Loucy (cell line): ENCODE results near the gene AGO3.
A peak's percentile ranks its signal among the peaks of the same experiment; 100 is the strongest.

Experiments used
- H2AFZ ChIP-seq: fragments of 200-600 bp; sonication (generic); 2 replicates; pipeline ENCODE4 v1.6.0; 2016; ENCODE audit warnings: antibody characterized with exemption, mild to moderate bottlenecking, low read length, moderate library complexity
- H3F3A ChIP-seq: fragments of 200-600 bp; 2 replicates; pipeline ENCODE4 v1.6.0; 2016; ENCODE audit warnings: antibody characterized with exemption, low read depth, mild to moderate bottlenecking
- H3K27me3 ChIP-seq: fragments of 200-600 bp; sonication (generic); 2 replicates; pipeline ENCODE4 v1.6.1; 2014; ENCODE audit warnings: low read length, mild to moderate bottlenecking; ENCODE audit not compliant: insufficient read depth, poor library complexity, severe bottlenecking
- H3K36me3 ChIP-seq: fragments of 200-600 bp; sonication (generic); 2 replicates; pipeline ENCODE4 v1.6.1; 2016; ENCODE audit warnings: low read length; ENCODE audit not compliant: insufficient read depth
- H3K4me1 ChIP-seq: fragments of 200-600 bp; sonication (generic); 2 replicates; pipeline ENCODE4 v1.5.1; 2014; ENCODE audit warnings: low read length, mild to moderate bottlenecking; ENCODE audit not compliant: insufficient read depth, poor library complexity, severe bottlenecking
- H3K4me2 ChIP-seq: fragments of 200-600 bp; sonication (generic); 2 replicates; pipeline ENCODE4 v1.6.0; 2014; ENCODE audit warnings: antibody characterized with exemption, low read length, low read depth, mild to moderate bottlenecking; ENCODE audit not compliant: poor library complexity, severe bottlenecking
- H3K4me3 ChIP-seq: fragments of 200-600 bp; sonication (generic); 2 replicates; pipeline ENCODE4 v1.5.1; 2014; ENCODE audit warnings: low read length, mild to moderate bottlenecking, mixed read lengths; ENCODE audit not compliant: poor library complexity, severe bottlenecking
- H3K79me2 ChIP-seq: fragments of 200-600 bp; sonication (generic); 2 replicates; pipeline ENCODE4 v1.6.1; 2014; ENCODE audit warnings: low read length; ENCODE audit not compliant: insufficient read depth
- H3K9ac ChIP-seq: fragments of 200-600 bp; sonication (generic); 2 replicates; pipeline ENCODE4 v1.6.0; 2014; ENCODE audit warnings: mild to moderate bottlenecking, low read depth, low read length, moderate library complexity; ENCODE audit not compliant: poor library complexity, severe bottlenecking
- H3K9me2 ChIP-seq: fragments of 200-600 bp; sonication (generic); replicated peaks from 2 replicates; pipeline ENCODE4 v1.6.1; 2016; ENCODE audit warnings: low read depth, low read length, mixed read lengths
- H3K9me3 ChIP-seq: fragments of 200-600 bp; sonication (generic); 2 replicates; pipeline ENCODE4 v1.6.1; 2014; ENCODE audit warnings: mild to moderate bottlenecking, antibody characterized with exemption, low read length, low read depth; ENCODE audit not compliant: insufficient read depth
- H4K20me1 ChIP-seq: fragments of 200-600 bp; sonication (generic); 2 replicates; pipeline ENCODE4 v1.6.0; 2014; ENCODE audit warnings: antibody characterized with exemption, low read length, mild to moderate bottlenecking; ENCODE audit not compliant: insufficient read depth, poor library complexity, severe bottlenecking
- EZH2phosphoT487 ChIP-seq: fragments of 200-600 bp; IDR thresholded peaks from 2 replicates; pipeline ENCODE4 v1.6.1; 2018; ENCODE audit warnings: antibody characterized with exemption, mild to moderate bottlenecking, moderate library complexity, borderline replicate concordance
- TF ChIP-seq, protein P1 (sequence below): fragments of 200-600 bp; sonication (generic); conservative IDR thresholded peaks from 2 replicates; pipeline ENCODE4 v1.5.1; 2014; ENCODE audit warnings: mild to moderate bottlenecking, antibody characterized with exemption, low read length

AGO3 gene

DNA sequence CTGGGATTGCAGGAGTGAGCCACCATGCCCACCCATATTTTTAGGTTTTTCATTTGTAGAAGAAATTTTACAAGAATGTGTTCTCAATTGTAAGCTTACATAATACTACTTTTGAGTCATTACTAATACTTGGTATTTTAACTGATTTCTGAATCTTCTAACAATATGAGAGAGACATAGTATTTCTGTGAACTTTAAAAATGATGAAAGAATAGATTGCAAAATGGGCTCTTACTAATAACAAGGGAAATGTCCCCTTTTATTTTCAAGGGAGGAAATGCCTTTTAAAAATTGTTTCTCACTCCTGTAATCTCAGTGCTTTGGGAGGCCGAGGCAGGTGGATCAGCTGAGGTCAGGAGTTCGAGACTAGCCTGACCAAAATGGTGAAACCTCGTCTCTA lies 5.9 kb downstream of the AGO3 start:
- Histone ChIP-seq H3K4me1 (peaks cover 46% of the 10 kb centered on the region), H2AFZ (no peak overlapping the region), H4K20me1 (peaks cover 58% of the 10 kb centered on the region), H3K36me3 (no peaks in the 10 kb centered on the region), H3K4me3 (no peak overlapping the region), H3F3A (no peaks in the 10 kb centered on the region), H3K27me3 (no peaks in the 10 kb centered on the region), H3K9me2 (no peaks in the 10 kb centered on the region), H3K79me2 (peaks cover 98% of the 10 kb centered on the region), H3K9me3 (no peaks in the 10 kb centered on the region), H3K4me2 (peak overlapping the region; percentile 49), H3K9ac (no peak overlapping the region)
- TF ChIP-seq, protein P1, sequence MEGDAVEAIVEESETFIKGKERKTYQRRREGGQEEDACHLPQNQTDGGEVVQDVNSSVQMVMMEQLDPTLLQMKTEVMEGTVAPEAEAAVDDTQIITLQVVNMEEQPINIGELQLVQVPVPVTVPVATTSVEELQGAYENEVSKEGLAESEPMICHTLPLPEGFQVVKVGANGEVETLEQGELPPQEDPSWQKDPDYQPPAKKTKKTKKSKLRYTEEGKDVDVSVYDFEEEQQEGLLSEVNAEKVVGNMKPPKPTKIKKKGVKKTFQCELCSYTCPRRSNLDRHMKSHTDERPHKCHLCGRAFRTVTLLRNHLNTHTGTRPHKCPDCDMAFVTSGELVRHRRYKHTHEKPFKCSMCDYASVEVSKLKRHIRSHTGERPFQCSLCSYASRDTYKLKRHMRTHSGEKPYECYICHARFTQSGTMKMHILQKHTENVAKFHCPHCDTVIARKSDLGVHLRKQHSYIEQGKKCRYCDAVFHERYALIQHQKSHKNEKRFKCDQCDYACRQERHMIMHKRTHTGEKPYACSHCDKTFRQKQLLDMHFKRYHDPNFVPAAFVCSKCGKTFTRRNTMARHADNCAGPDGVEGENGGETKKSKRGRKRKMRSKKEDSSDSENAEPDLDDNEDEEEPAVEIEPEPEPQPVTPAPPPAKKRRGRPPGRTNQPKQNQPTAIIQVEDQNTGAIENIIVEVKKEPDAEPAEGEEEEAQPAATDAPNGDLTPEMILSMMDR, result no peak
- no peak for TF ChIP-seq EZH2phosphoT487

DNA sequence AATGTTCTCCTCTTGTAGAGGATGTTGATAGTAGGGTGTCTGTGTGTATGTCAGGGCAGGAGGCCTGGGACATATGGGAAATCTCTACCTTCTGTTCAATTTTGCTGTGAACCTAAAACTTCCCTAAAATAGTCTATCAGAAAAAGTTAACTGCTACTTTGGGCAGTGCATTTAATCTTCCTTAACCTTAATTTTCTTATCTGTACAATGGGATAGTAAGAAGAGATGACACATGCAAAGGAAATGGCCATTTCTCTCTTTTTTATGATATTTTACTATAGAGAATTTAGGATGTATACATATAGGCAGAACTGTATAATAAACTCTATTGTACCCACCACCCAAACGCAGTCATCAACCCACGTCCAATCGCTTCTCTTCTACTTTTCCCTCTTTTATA lies 8.6 kb downstream of the AGO3 start:
- no peak for TF ChIP-seq EZH2phosphoT487
- TF ChIP-seq, protein P1, result no peak
- peaks cover 96% of the 10 kb centered on the region for H3K79me2 ChIP-seq
- H4K20me1 ChIP-seq, result peaks cover 47% of the 10 kb centered on the region

DNA sequence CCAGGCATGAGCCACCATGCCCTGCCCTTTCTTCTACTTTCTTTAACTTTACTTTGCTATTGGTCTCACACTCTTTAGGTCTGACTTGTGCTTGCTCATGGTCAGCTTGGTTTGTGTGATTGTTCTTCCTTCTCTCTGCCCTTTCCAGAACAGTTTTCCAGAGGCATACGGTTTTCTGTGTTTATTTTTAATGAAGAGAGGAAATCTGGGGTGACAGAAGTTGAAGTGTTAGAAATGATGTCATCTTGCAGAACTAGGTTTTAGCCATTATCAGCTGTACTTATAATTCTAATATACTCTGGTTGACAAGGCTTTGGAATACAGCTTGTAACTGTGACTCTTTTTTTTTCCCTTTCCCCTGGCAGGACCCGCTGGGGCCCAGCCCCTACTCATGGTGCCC lies 14.4 kb downstream of the AGO3 start:
- H3K4me2 ChIP-seq, result no peak overlapping the region
- H3K79me2 ChIP-seq, result peaks cover 70% of the 10 kb centered on the region
- H2AFZ ChIP-seq, result no peak overlapping the region
- H3K9ac ChIP-seq, result no peak overlapping the region
- peaks cover 8% of the 10 kb centered on the region; the same call in 1 of the 2 replicates for H3K36me3 ChIP-seq
- peaks cover 6% of the 10 kb centered on the region for H3K4me1 ChIP-seq
- no peak overlapping the region for H3K4me3 ChIP-seq
- peaks cover 29% of the 10 kb centered on the region for H4K20me1 ChIP-seq
- no peaks in the 10 kb centered on the region for H3K9me3 ChIP-seq
- no peaks in the 10 kb centered on the region for H3K27me3 ChIP-seq
- no peaks in the 10 kb centered on the region for H3F3A ChIP-seq
- TF ChIP-seq EZH2phosphoT487, result no peak
- TF ChIP-seq, protein P1, result no peak
- H3K9me2 ChIP-seq, result no peaks in the 10 kb centered on the region

More for the DNA sequence above, 8.6 kb downstream of the AGO3 start:
- Histone ChIP-seq H3K4me2 (no peak overlapping the region), H3K36me3 (no peaks in the 10 kb centered on the region), H3K9me2 (no peaks in the 10 kb centered on the region), H2AFZ (no peak overlapping the region), H3K9ac (no peak overlapping the region), H3F3A (no peaks in the 10 kb centered on the region), H3K27me3 (no peaks in the 10 kb centered on the region), H3K4me3 (no peak overlapping the region), H3K9me3 (no peaks in the 10 kb centered on the region), H3K4me1 (peaks cover 29% of the 10 kb centered on the region)
